Muscle of leg (tissue), 11 donors: Measurements from ENCODE around the gene PRSS57. TPM values are rescaled to one million over a fixed set of nuclear protein-coding genes. Genes with fewer than 3 reads are reported as not detected.

ENCODE experiments used
- DNase-seq: peaks from one replicate; pipeline ENCODE4 v3.0.0; 2013
- H3K27ac ChIP-seq: one replicate; pipeline ENCODE4 v1.5.1; 2013; ENCODE audit warnings: mild to moderate bottlenecking, low read length, control low read depth
- H3K27me3 ChIP-seq: one replicate; pipeline ENCODE4 v1.6.1; 2013; ENCODE audit warnings: low read length; ENCODE audit not compliant: control insufficient read depth, insufficient read depth
- H3K36me3 ChIP-seq: one replicate; pipeline ENCODE4 v1.6.1; 2013; ENCODE audit warnings: low read length; ENCODE audit not compliant: control insufficient read depth, insufficient read depth
- H3K4me1 ChIP-seq: one replicate; pipeline ENCODE4 v1.6.1; 2013; ENCODE audit warnings: low read length; ENCODE audit not compliant: control insufficient read depth, insufficient read depth
- H3K4me3 ChIP-seq: one replicate; pipeline ENCODE4 v1.5.1; 2013; ENCODE audit warnings: low read length, control low read depth
- H3K9me3 ChIP-seq: replicated peaks from 2 replicates; pipeline ENCODE4 v1.6.1; 2013; ENCODE audit warnings: low read depth, low read length; ENCODE audit not compliant: control insufficient read depth
- WGBS: methylation state at CpG from one replicate; pipeline ENCODE4 v1.1.5; 2013; ENCODE audit warnings: missing lambda C conversion rate; ENCODE audit not compliant: insufficient coverage; 5-methylcytosine and 5-hydroxymethylcytosine counted together
- polyA plus RNA-seq, 8 donors: library from polyadenylated mRNA; unstranded; fragments of 120-200 nt; gene quantifications; one replicate each; pipeline versions ENCODE4 v1.2.1 to v1.2.3, GENCODE V29; 2013; ENCODE audit warnings: inconsistent platforms in 1 of 8, low replicate concordance in 1 of 8; ENCODE audit not compliant: insufficient read length in 8 of 8, insufficient read depth in 1 of 8
- total RNA-seq: library from RNA; stranded (reverse); fragments of 120-200 nt; gene quantifications from one replicate; pipeline ENCODE4 v1.2.4, GENCODE V29; 2013

Gene PRSS57
- total and polyA plus RNA-seq, 9 donors, result 0.04 to 1.2 (median 0.30) TPM; not detected in 1

GRCh38 chr19:643736-644135 lies 51.5 kb downstream of the PRSS57 start:
- WGBS, result 68% methylated on average over 17 of the region's 24 CpGs
- Histone ChIP-seq H3K4me1 (peaks cover 8% of the 10 kb centered on the region), H3K9me3 (no peaks in the 10 kb centered on the region), H3K4me3 (no peak overlapping the region), H3K27ac (no peak overlapping the region), H3K27me3 (peaks cover 6% of the 10 kb centered on the region), H3K36me3 (peaks cover 29% of the 10 kb centered on the region)
- DNase-seq, result no peak

- no peak overlapping the region for H3K4me3 ChIP-seq
- no peaks in the 10 kb centered on the region for H3K9me3 ChIP-seq
- H3K27me3 ChIP-seq, result peaks cover 12% of the 10 kb centered on the region
- DNase-seq, result no peak
- H3K36me3 ChIP-seq, result peaks cover 24% of the 10 kb centered on the region
- H3K27ac ChIP-seq, result no peak overlapping the region
- 64% methylated on average over 66 of the region's 70 CpGs for WGBS
- peaks cover 9% of the 10 kb centered on the region for H3K4me1 ChIP-seq
Observed at GRCh38 chr19:642767-643727, 52.2 kb downstream of the PRSS57 start.

- peaks cover 18% of the 10 kb centered on the region for H3K27me3 ChIP-seq
- peaks cover 18% of the 10 kb centered on the region for H3K36me3 ChIP-seq
- no peaks in the 10 kb centered on the region for H3K9me3 ChIP-seq
- H3K4me3 ChIP-seq, result no peak overlapping the region
- H3K4me1 ChIP-seq, result peaks cover 9% of the 10 kb centered on the region
- WGBS, result 84% methylated on average over 15 of the region's 17 CpGs
- DNase-seq, result no peak
- no peak overlapping the region for H3K27ac ChIP-seq
Observed at GRCh38 chr19:641702-642101, 53.5 kb downstream of the PRSS57 start.

- Histone ChIP-seq H3K27ac (no peak overlapping the region), H3K27me3 (peaks cover 18% of the 10 kb centered on the region), H3K4me1 (peaks cover 9% of the 10 kb centered on the region), H3K4me3 (no peak overlapping the region), H3K9me3 (no peaks in the 10 kb centered on the region), H3K36me3 (peaks cover 9% of the 10 kb centered on the region)
- DNase-seq, result no peak
- 88% methylated on average over 21 of the region's 31 CpGs for WGBS
Observed at GRCh38 chr19:640606-641189, 54.6 kb downstream of the PRSS57 start.

- H3K27me3 ChIP-seq, result peaks cover 18% of the 10 kb centered on the region
- no peak overlapping the region for H3K27ac ChIP-seq
- no peak for DNase-seq
- no peak overlapping the region for H3K4me3 ChIP-seq
- peaks cover 9% of the 10 kb centered on the region for H3K4me1 ChIP-seq
- 35% methylated on average over 24 of the region's 25 CpGs for WGBS
- peaks cover 7% of the 10 kb centered on the region for H3K36me3 ChIP-seq
- no peaks in the 10 kb centered on the region for H3K9me3 ChIP-seq
Observed at GRCh38 chr19:640161-640558, 55.1 kb downstream of the PRSS57 start.

- Histone ChIP-seq H3K4me1 (peaks cover 9% of the 10 kb centered on the region), H3K9me3 (no peaks in the 10 kb centered on the region), H3K4me3 (peak within 1 kb of the TSS; percentile 34), H3K36me3 (peaks cover 1% of the 10 kb centered on the region), H3K27me3 (peaks cover 18% of the 10 kb centered on the region), H3K27ac (no peak within 1 kb of the TSS)
- DNase-seq, result peak; percentile 91
- WGBS, result 5% methylated on average over 100 of the region's 109 CpGs
Observed at GRCh38 chr19:639253-640160, 55.7 kb downstream of the PRSS57 start, which contains the start of gene FGF22. Gene FGF22 (plus strand): TSS chr19:639879. CDS start chr19:639926, 47 bp downstream.

GRCh38 chr19:638906-639252 lies 56.4 kb downstream of the PRSS57 start:
- no peak for DNase-seq
- Histone ChIP-seq H3K9me3 (no peaks in the 10 kb centered on the region), H3K4me1 (peaks cover 15% of the 10 kb centered on the region), H3K27me3 (peaks cover 18% of the 10 kb centered on the region), H3K36me3 (no peaks in the 10 kb centered on the region), H3K4me3 (no peak overlapping the region), H3K27ac (no peak overlapping the region)
- WGBS, result 66% methylated on average over 11 of the region's 17 CpGs

Other genes starting within 250 kb of the PRSS57 start
- gene SHC2, start 234.4 kb downstream of the PRSS57 start, total RNA-seq, result 13.9 TPM
- gene SHC2, start 234.4 kb downstream of the PRSS57 start, polyA plus RNA-seq, result 10 to 100 TPM; 22.3 to 46.6 (median 31.6) TPM
- 4.0 TPM for gene MADCAM1, start 199.0 kb downstream of the PRSS57 start, total RNA-seq
- 10 to 100 TPM in 5 of 8 donors, 1 to 10 TPM in 3; 5.1 to 15.7 (median 10.7) TPM for gene MADCAM1, start 199.0 kb downstream of the PRSS57 start, polyA plus RNA-seq
- gene TPGS1, start 188.0 kb downstream of the PRSS57 start, total RNA-seq, result 15.1 TPM
- gene TPGS1, start 188.0 kb downstream of the PRSS57 start, polyA plus RNA-seq, result 10 to 100 TPM in 6 of 8 donors, 1 to 10 TPM in 2; 8.6 to 12.7 (median 11.8) TPM
- 80.2 TPM for gene CDC34, start 163.7 kb downstream of the PRSS57 start, total RNA-seq
- 10 to 100 TPM; 74.9 to 86.6 (median 80.2) TPM for gene CDC34, start 163.7 kb downstream of the PRSS57 start, polyA plus RNA-seq
- 0.22 TPM for gene GZMM, start 151.4 kb downstream of the PRSS57 start, total RNA-seq
- under 1 TPM in 7 of 8 donors, not detected in 1; 0.15 to 0.56 (median 0.26) TPM for gene GZMM, start 151.4 kb downstream of the PRSS57 start, polyA plus RNA-seq
- gene BSG, start 122.9 kb downstream of the PRSS57 start, total RNA-seq, result 160 TPM
- 100 to 1,000 TPM; 197 to 260 (median 229) TPM for gene BSG, start 122.9 kb downstream of the PRSS57 start, polyA plus RNA-seq
- gene HCN2, start 105.6 kb downstream of the PRSS57 start, total RNA-seq, result 0.13 TPM
- gene HCN2, start 105.6 kb downstream of the PRSS57 start, polyA plus RNA-seq, result under 1 TPM; 0.16 to 0.46 (median 0.31) TPM
- 28.6 TPM for gene POLRMT, start 61.9 kb downstream of the PRSS57 start, total RNA-seq
- gene POLRMT, start 61.9 kb downstream of the PRSS57 start, polyA plus RNA-seq, result 10 to 100 TPM; 30.0 to 42.7 (median 34.4) TPM
- gene FGF22, start 55.6 kb downstream of the PRSS57 start, total RNA-seq, result 0.04 TPM
- gene FGF22, start 55.6 kb downstream of the PRSS57 start, polyA plus RNA-seq, result under 1 TPM; 0.07 to 0.38 (median 0.15) TPM
- 13.2 TPM for gene RNF126, start 32.2 kb downstream of the PRSS57 start, total RNA-seq
- 10 to 100 TPM; 22.2 to 36.0 (median 30.4) TPM for gene RNF126, start 32.2 kb downstream of the PRSS57 start, polyA plus RNA-seq
- gene FSTL3, start 19.1 kb downstream of the PRSS57 start, total RNA-seq, result 21.2 TPM
- gene FSTL3, start 19.1 kb downstream of the PRSS57 start, polyA plus RNA-seq, result 10 to 100 TPM; 14.5 to 24.3 (median 18.2) TPM
- gene PALM, start 13.5 kb upstream of the PRSS57 start, total RNA-seq, result 23.7 TPM
- 10 to 100 TPM; 23.9 to 56.7 (median 39.0) TPM for gene PALM, start 13.5 kb upstream of the PRSS57 start, polyA plus RNA-seq
- gene MISP, start 55.7 kb upstream of the PRSS57 start, total RNA-seq, result 0.09 TPM
- gene MISP, start 55.7 kb upstream of the PRSS57 start, polyA plus RNA-seq, result 10 to 100 TPM in 1 of 8 donors, 1 to 10 TPM in 1, under 1 TPM in 5, not detected in 1; 0.14 to 11.6 (median 0.18) TPM
- 50.6 TPM for gene PTBP1, start 102.0 kb upstream of the PRSS57 start, total RNA-seq
- 100 to 1,000 TPM; 101 to 207 (median 152) TPM for gene PTBP1, start 102.0 kb upstream of the PRSS57 start, polyA plus RNA-seq
- 0.35 TPM for gene PLPPR3, start 126.5 kb upstream of the PRSS57 start, total RNA-seq
- under 1 TPM; 0.13 to 0.90 (median 0.54) TPM for gene PLPPR3, start 126.5 kb upstream of the PRSS57 start, polyA plus RNA-seq
- gene AZU1, start 132.4 kb upstream of the PRSS57 start, total RNA-seq, result 0.18 TPM
- gene AZU1, start 132.4 kb upstream of the PRSS57 start, polyA plus RNA-seq, result 1 to 10 TPM; 1.2 to 6.5 (median 2.3) TPM
- gene PRTN3, start 145.5 kb upstream of the PRSS57 start, total RNA-seq, result 0.44 TPM
- 10 to 100 TPM in 1 of 8 donors, 1 to 10 TPM in 7; 1.5 to 11.6 (median 3.9) TPM for gene PRTN3, start 145.5 kb upstream of the PRSS57 start, polyA plus RNA-seq
- 0.22 TPM for gene ELANE, start 156.9 kb upstream of the PRSS57 start, total RNA-seq
- gene ELANE, start 156.9 kb upstream of the PRSS57 start, polyA plus RNA-seq, result 1 to 10 TPM in 2 of 8 donors, under 1 TPM in 6; 0.36 to 4.4 (median 0.67) TPM
- 8.7 TPM for gene CFD, start 164.2 kb upstream of the PRSS57 start, total RNA-seq
- gene CFD, start 164.2 kb upstream of the PRSS57 start, polyA plus RNA-seq, result 1 to 10 TPM; 1.1 to 3.2 (median 1.9) TPM
- 11.6 TPM for gene MED16, start 197.7 kb upstream of the PRSS57 start, total RNA-seq
- 10 to 100 TPM; 31.9 to 48.1 (median 38.4) TPM for gene MED16, start 197.7 kb upstream of the PRSS57 start, polyA plus RNA-seq
- not detected for gene RNU6-9, start 198.0 kb upstream of the PRSS57 start, total RNA-seq
- gene RNU6-9, start 198.0 kb upstream of the PRSS57 start, polyA plus RNA-seq, result not detected
- gene R3HDM4, start 217.8 kb upstream of the PRSS57 start, total RNA-seq, result 13.1 TPM
- 10 to 100 TPM; 30.4 to 38.6 (median 34.7) TPM for gene R3HDM4, start 217.8 kb upstream of the PRSS57 start, polyA plus RNA-seq
- not detected for gene KISS1R, start 221.9 kb upstream of the PRSS57 start, total RNA-seq
- gene KISS1R, start 221.9 kb upstream of the PRSS57 start, polyA plus RNA-seq, result not detected
- 9.7 TPM for gene ARID3A, start 230.6 kb upstream of the PRSS57 start, total RNA-seq
- 10 to 100 TPM in 7 of 8 donors, 1 to 10 TPM in 1; 9.4 to 19.1 (median 16.7) TPM for gene ARID3A, start 230.6 kb upstream of the PRSS57 start, polyA plus RNA-seq